CD4-positive, alpha-beta T cell treated with Interleukin-12 subunit alpha and Interleukin-12 subunit beta, for 1 hour (primary cell): Measurements from ENCODE around the gene PDLIM5.
"Not testable (repeated sequence)": the region's sequence is repeated elsewhere in the genome, so short reads cannot be mapped to it uniquely, and the experiment has no call there.

Experiments
- DNase-seq: peaks from one replicate; pipeline ENCODE4 v3.0.0-alpha.2; 2020

PDLIM5 gene, protein sequence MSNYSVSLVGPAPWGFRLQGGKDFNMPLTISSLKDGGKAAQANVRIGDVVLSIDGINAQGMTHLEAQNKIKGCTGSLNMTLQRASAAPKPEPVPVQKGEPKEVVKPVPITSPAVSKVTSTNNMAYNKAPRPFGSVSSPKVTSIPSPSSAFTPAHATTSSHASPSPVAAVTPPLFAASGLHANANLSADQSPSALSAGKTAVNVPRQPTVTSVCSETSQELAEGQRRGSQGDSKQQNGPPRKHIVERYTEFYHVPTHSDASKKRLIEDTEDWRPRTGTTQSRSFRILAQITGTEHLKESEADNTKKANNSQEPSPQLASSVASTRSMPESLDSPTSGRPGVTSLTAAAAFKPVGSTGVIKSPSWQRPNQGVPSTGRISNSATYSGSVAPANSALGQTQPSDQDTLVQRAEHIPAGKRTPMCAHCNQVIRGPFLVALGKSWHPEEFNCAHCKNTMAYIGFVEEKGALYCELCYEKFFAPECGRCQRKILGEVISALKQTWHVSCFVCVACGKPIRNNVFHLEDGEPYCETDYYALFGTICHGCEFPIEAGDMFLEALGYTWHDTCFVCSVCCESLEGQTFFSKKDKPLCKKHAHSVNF

DNA sequence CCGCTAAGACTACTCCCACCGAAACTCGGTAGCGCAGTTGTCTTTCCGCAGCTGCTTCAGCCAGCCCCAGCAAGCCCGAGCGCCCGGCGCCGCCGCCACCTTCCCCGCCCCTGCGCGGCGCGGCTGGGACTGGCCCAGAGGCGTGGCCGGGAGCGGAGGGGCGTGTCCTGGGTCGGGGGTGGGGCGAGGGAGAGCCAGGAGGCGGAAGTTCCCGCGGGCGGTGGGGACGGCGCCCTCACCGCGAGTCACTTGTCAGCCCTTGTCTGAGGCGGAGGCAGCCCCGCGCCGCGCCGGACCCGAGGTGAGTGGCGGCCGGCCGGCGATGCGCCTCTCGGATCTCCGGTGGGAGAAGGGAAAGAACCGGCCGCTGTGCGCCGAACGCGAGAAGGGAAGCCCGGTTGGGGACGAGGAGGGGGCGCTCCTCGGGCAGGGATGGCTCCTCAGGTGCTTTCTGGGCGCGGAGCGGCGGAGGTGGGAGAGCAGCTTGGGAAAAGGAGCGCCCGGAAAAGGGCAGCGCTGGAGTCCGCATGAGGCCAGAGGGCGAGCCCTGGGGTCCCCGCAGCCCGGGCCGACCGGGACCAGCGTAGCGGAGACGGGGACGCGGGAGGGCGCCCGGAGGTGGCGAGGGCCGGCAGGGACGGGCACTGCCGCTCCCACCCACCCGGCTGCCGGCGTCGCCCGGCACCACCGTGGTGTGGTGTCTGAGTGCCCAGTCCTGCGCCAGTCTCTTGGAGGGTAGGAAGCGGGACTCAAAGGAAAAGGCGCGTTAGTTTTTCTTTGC is at the start of gene PDLIM5:
TSS of gene PDLIM5 (plus strand) at position 248 of the 781 bp plus-strand sequence. CDS start 3,347 bp downstream, outside the sequence.
- DNase-seq = peak; percentile 89

DNA sequence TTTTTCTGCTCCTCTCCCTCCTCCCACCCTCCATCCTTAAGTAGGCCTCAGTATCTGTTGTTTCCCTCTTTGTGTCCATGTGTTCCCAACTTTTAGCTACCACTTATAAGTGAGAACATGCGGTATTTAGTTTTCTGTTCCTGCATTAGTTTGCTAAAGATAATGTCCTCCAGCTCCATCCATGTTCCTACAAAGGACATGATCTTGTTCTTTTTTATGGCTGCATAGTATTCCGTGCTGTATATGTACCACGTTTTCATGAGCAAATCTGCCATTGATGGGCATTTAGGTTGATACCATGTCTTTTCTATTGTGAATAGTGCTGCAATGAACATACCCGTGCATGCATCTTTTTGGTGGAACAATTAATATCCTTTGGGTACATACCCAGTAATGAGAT is 49.3 kb upstream of the PDLIM5 start:
- DNase-seq = not testable (repeated sequence)

DNA sequence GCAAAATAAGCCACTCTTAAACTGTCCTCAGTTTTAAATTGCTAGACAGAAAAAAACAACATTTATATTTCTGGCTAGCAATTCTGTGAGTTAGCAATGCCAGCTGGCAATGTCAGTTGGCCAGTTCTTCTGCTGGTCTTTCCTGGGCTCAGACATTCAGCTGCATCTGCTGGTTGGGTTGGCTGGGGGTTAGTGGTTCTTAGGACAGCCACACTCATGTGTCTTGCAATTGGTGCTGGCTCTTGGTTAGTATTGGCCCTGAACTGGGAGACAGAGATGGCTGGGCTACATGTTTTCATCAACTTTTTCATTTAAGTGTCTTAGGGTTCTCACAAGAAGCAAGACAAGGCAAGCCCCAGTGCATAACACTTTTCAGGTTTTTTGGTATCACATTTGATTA is 48.0 kb upstream of the PDLIM5 start:
- DNase-seq = no peak

DNA sequence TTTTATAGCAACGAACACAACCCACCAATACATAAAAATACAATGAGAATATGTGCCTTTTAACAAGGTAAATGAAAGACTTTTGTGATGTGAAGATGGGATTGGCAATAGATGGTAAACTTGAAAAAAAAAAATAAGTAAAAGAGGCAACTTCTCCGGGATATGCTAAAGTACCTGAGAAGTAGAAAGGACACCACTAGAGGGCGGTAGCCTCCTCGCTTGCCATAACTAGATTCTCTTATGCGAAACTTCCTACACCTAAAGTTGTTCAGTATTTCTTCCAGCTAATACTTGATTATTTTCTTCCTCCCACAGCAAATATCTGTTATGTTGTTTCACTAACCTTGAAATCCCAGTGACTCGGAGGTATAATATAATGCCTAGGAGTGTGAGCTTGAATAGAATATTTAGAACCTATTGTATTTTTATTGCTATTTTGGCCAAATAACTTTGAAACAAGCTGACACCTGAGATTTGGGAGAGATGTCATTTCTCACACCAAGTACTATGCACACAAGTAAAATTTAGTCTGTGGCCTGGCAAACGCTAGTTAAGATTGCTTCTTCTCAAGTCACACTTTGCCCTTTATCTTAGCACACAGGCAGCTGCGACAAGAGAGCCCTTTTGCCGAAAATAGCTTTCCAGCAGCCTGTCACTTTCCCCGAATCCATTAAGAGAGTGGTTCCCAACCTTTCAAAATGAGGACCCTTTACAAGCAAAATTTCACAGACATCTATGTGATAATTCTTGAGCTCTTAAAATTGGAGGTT is 44.9 kb upstream of the PDLIM5 start:
- peak; percentile 67 for DNase-seq

DNA sequence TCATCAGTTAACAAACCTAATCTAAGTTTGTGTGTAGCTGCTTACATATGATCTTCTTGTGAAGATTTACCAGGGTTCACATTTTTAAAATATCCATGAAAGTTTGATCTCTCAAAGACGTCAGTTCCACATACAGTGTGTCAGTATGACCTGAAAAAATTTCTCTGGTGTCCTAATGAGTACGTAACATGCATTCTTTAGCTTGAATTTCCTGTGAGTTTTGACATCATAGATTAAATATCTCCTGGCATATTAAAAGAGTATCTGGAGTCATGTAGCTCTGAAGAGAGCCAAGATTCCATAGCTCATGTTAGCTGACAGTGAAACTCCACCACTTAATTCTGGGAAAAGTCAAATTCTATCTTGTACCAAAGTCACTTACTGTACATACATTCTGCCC is 43.9 kb upstream of the PDLIM5 start:
- DNase-seq = no peak

DNA sequence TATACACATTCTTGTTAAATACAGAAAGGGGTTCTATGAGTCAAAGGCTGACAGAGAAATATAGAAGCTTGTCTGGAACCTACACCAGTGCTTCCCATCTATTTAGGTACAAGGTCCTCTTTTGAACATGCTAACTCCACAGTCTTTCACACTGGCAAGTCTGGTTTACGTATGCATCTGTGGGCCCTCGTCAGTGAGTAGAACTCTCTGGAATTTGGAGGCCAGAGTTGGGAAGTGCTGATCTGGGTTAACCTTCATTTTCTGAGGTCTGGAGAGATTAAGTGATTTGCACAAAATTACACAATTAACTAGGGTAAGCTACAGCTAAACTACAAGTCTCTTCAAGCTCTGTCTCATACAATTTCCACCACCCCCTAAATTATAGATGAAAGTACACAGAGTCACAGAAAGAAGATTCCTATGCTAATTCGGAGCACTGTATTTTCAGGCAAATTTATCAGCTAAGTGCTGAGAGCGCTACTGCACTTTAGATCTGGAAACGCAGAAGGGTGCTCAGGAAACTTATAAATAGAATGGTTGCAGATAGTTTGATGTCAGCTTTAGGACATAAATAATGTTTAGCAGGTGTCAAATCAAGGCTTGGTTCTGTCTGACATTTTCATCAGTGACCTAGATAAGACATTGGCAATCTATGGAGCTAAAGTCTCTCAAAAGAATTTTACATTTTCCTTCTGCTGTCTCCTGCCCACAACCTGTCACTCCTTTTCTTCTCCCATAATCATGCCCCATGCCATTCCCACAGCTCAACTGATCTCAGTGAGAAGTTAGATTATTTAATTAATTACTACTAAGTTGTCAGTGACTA is 43.0 kb upstream of the PDLIM5 start:
- no peak for DNase-seq

DNA sequence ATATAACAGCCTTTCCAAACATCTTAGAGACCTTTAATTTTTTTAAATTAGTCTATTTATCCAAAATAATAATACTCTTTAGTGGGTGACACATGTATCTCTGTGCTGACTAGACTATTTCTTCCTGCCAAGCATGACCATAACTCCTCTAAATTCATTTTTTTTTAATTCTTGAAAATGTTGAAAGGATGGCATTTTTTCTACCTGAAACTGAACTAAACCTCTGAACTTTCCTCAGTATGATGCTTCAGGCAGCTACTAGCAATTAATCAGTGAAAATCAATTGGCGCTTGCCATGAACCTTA is 42.4 kb upstream of the PDLIM5 start:
- no peak for DNase-seq

DNA sequence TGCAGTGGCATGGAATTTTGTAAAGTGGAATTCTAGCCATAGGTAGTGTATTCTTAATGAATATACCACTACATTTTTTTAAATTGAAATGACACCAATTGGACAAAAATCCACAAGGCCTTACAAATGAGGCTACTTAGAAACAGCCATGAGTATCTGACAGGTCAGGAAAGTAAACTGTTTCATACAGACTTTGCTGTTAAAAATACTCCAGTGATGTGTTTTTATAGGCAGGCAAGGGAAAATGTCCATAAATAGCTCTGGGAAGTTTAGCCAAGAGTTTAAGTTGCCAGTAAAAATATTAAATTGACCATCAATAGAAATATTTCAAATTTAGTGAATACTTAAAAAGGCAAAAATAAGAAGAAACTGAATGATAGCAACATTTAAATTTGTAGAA is 41.8 kb upstream of the PDLIM5 start:
- DNase-seq = no peak

DNA sequence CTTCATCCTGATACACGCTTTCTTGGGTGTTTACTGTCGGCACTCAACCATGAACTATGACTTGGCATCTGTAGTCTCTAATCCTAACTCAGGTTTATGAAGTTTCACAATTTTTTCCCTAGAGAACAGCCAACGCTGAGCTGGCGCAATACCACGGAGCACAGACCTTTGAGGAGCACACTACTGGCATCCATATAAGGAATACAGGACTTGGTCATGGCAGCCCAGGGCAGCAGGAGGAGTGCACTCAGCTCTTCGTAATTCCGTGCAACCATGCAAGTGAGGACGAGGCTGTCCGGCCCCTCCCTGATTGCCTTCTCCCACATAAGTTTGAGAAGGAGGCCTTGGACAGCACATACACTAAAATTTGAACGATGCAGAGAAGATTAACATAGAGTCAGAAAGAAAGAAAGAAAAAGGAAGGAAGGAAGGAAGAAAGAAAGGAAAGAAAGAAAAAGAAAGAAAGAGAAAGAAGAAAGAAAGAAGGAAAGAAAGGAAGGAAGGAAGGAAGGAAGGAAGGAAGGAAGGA is 41.0 kb upstream of the PDLIM5 start:
- DNase-seq = no peak

DNA sequence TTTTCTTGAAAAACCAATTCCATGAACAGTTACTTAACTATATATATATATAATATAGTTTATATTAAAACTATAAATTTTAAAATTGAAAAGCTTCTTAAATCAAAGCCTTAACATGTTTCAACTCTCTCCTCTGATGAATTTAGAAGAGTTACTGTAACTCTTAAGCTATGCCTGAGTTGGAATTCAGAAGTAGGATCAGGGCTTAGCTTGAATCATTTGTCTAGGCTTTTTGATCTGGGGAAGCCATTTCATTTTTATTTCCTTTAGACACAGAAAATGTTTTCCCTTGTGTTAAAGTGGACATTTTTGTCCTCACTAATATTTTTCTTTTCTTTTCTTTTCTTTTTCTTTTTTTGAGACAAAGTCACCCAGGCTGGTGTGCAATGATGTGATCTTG is 40.4 kb upstream of the PDLIM5 start:
- no peak for DNase-seq

DNA sequence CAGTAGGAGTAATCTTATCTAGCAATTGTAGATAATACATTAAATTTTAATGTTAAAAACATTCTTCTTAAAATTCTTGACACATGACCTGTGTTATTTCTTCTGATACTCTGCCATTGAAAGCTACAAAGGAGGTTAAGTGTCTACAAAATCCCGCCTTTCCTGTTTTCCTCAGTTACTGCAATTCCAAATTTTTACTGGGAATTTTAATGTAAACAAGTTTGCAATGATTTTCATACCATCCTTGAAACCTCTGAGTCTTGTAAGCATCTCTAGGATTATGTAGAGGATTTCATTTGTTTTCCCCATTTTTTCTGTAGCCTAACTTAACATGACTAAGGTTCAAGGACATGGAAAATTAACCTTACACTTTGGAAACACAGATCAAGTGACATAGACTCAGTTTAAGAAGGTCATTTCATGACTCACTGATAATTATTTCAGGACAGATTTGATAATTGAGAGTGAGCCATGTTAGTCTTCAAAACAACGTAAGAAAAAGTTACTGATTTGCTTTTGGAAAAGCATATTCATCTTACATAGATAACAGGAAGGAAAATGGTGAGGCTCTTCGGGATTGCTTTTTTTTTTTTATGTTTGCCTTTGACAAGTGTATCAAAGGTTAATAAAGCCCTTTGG is 39.6 kb upstream of the PDLIM5 start:
- DNase-seq = no peak

DNA sequence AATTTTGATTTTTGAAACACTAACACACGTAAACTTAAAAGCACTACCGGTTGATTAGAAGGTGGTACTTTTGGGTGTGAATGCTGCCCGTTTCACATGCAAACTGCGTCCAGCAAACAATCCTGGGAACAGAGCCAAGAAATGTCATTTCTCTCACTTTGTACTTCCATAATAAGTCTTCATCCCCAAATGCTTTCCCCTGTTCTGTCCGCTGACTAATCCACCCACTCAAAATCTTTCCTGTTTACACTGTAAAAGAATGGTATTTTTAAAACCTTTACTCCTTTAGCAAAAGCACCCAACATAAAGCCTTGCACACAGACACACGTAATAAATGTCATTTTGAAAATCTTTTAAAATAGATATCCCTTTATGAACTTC is 39.1 kb upstream of the PDLIM5 start:
- DNase-seq = no peak

DNA sequence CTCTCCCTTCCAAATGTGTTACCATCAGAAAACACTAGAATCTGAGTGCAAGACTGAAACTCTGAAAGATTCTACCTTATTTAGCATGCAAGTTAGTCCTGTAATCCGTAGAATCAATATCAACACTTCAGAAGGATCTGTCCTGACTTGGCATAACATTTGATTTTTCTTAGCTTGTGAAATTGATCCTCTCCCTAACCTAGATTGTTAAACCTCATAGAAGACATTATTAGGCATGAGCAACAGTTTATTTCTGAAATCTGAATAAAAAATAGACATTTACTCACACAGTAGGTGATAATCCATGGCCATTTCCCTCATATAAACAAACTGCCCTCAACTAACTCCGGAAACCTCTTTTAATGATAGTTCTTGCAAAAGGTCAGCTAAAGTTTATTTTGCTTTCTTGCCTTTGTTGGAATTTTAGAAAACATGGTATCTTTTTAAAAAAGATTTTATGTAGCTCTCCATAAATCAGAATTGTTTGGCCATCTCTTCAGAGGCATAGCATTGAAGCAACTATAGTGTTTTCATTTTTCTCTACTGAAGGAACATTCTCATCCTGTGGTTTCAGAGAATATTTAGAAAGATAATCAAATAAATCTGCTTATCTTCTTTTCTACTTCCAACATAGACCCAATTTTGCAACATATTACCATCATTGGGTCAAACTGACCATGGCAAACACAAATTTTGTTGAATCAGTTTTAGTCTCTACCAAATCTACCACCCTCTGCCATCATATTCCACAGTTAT is 38.5 kb upstream of the PDLIM5 start:
- no peak for DNase-seq

DNA sequence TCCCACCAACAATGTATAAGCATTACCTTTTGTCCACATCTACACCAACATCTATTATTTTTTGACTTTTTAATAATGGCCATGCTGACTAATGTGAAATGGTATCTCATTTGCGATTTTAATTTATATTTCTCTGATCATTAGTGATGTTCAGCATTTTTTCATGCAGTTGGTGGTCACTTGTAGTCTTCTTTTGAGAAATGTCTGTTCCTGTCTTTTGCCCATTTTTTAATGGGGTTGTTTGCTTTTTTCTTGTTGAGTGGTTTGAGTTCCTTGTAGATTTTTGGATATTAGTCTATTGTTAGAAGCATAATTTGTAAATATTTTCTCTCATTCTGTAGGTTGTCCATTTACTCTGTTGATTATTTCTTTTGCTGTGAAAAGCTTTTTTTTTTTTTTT is 36.8 kb upstream of the PDLIM5 start:
- no peak for DNase-seq

DNA sequence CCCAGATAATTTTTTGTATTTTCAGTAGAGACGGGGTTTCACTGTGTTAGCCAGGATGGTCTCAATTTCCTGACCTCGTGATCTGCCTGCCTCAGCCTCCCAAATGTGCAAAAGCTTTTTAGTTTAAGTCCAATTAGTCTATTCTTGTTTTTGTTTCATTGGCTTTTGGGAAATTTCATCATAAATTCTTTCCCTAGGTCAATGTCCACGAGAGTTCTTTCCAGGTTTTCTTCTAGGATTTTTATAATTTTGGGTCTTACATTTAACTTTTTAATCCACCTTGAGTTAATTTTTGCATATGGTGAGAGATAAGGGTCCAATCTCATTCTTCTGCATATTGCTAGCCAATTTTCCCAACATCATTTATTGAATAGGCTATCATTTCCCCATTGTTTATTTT is 36.3 kb upstream of the PDLIM5 start:
- DNase-seq = no peak

DNA sequence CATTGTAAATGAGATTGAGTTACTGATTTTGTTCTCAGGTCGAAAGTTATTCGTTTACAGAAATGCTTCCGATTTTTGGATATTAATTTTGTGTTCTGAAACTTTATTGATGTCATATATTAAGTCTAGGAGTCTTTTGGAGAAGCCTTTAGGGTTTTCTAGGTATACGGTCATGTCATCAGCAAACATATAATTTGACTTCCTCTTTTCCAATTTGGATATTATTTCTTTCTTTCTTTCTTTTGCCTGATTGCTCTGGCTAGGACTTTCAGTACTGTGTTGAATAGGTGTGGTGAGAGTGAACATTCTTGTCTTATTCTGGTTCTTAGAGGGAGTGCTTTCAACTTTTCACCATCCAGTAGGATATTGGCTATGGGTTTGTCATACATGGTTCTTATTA is 35.4 kb upstream of the PDLIM5 start:
- DNase-seq = no peak

DNA sequence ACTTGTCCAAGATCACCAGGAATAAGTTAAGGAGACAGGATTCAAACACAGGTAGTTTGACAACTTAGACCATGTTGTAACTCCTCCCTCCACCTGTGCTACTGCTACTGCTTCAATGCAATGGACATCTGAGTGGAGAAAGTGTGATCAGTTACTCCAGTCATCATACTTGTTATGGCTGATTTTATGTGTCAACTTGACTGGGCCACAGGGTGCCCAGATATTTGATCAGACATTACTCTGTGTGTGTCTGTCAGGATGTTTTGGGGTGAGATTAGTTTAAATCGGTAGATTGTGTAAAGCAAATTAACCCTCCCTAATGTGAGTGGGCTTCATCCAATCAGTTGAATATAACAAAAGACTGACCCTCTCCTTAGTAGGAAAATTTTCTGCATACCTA is 34.8 kb upstream of the PDLIM5 start:
- DNase-seq = no peak

DNA sequence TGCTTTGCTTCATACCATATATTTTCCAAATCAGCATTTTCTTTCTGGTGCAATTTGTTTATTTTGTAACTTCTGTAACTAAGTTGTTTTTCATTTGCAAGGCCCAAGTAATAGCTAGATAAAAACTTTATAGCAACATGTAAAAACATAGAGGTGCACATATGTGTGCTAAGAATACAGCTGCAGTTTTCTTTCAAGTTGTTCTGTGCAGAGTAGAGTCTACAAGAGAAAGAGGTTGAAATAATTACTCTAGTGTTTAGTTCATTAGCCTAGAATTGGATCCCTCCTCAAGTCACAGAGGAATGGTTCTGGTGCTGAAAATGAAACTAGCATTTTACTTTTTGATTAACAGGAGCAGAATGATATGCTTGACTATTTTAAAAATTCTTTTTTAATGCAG is 32.2 kb upstream of the PDLIM5 start:
- DNase-seq = no peak

DNA sequence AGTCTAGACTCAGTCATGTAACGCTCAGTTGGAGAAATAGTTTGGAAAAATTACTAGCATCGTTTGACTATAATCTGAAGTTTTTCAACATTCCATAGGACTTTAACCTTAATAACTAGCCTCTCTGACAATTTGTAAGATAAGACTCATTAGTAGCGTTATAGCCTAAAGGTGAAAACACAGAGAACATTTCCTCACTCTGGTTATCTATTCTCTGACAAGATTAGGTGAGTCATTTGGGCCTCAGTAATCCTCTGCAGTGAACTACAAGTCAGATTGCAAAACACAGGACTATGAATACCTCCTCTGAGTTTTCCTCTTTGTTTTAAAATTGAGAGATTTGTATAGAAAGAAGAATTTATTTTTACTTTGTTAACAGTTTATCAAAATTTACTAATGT is 31.8 kb upstream of the PDLIM5 start:
- DNase-seq = no peak

DNA sequence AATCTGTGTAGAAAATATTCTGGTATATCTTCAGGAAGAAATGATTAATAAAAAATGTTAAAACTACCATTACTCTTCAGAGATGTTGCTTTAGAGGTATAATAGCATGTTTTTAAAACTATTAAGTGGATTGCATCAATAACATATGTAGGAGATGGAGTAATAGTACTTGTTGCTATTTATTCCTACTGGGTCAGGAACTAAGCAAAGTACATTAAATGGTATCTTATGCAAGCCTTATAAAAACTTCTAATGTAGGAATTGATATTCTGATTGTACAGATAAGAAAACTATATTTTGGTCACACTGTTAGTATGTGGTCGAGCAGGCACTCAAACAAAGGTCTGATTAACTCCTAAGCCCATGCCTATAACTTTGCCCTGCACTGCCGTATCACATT is 31.4 kb upstream of the PDLIM5 start:
- DNase-seq = no peak

DNA sequence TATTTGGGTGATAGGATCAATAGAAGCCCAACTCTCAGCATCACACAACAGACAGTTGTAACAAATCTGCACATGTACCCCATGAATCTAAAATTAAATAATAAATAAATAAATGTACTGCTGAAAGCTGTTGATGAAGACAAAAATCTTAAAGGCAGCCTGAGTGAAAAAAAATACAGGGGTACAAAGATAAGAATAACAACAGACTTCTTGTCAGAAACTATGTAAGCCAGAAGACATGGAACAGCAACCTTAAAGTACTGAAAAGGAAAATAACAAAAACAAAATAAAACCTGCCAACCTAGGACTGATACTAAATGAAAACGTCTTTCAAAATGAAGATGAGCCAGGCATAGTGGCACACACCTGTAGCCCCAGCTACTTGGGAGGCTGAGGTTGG is 25.0 kb upstream of the PDLIM5 start:
- no peak for DNase-seq
